ENCODE measurements around the gene C12orf76. TPM values are rescaled to one million over a fixed set of nuclear protein-coding genes. Genes with fewer than 3 reads are reported as not detected.

The C12orf76 gene
- total and polyA plus RNA-seq, 2 of the 4 experiments (the other 2 are of a cell fraction), result 5.0 to 7.1 TPM

GRCh38 chr12:110068654-110069053, 20.3 kb upstream of the C12orf76 start:
- Histone ChIP-seq H2BK20ac (ENCODE audit: low read depth, low read length) (no peak overlapping the region), H3K9me3 (ENCODE audit: control insufficient read depth, insufficient read depth, low read length) (no peaks in the 10 kb centered on the region), H3K4me3 (ENCODE audit: insufficient read depth, low read depth, low read length) (no peak overlapping the region), H3K14ac (replicated peaks; ENCODE audit: low read depth, low read length) (no peak overlapping the region), H4K91ac (ENCODE audit: insufficient read depth, low read depth, low read length) (no peak overlapping the region), H4K5ac (ENCODE audit: low read depth, low read length) (no peak overlapping the region), H3K4me1 (ENCODE audit: control insufficient read depth, insufficient read depth, low read length) (0 out of 2 replicates have a peak, but pooled peaks cover 2% of the 10 kb centered on the region), H3K56ac (ENCODE audit: extremely low read depth, insufficient read depth, low read length) (no peak overlapping the region), H4K20me1 (ENCODE audit: insufficient read depth, low read length) (no peaks in the 10 kb centered on the region), H3K9ac (ENCODE audit: low read depth, low read length) (no peak overlapping the region), H2BK5ac (ENCODE audit: low read depth, low read length, poor library complexity, severe bottlenecking) (no peak overlapping the region), H3K23ac (ENCODE audit: low read depth, low read length) (no peak overlapping the region), H3K9me1 (ENCODE audit: insufficient read depth, low read length) (peaks cover 5% of the 10 kb centered on the region; the same call in 1 of the 2 replicates), H3K18ac (ENCODE audit: low read depth, low read length) (no peak overlapping the region), H2AK5ac (ENCODE audit: low read depth, low read length) (no peak overlapping the region), H2AK9ac (replicated peaks; ENCODE audit: low read depth, low read length, poor library complexity) (no peak overlapping the region), H2BK15ac (ENCODE audit: low read depth, low read length) (no peak overlapping the region), H3K4me2 (ENCODE audit: low read depth, low read length) (no peak overlapping the region), H3K27me3 (ENCODE audit: control insufficient read depth, insufficient read depth, low read length) (no peaks in the 10 kb centered on the region), H3K36me3 (ENCODE audit: control insufficient read depth, insufficient read depth, low read length) (no peaks in the 10 kb centered on the region), H3K79me1 (ENCODE audit: low read depth in 1 of 2, low read length in 2 of 2) (no peaks in the 10 kb centered on the region), H3K27ac (ENCODE audit: insufficient read depth, low read length) (no peak overlapping the region), H2AFZ (replicated peaks; ENCODE audit: low read length, poor library complexity) (no peak overlapping the region), H3K4ac (ENCODE audit: low read depth, low read length) (no peak overlapping the region), H2BK120ac (ENCODE audit: low read depth, low read length) (no peak overlapping the region), H4K8ac (ENCODE audit: low read depth in 2 of 2, low read length in 2 of 2) (no peak overlapping the region)
- ATAC-seq (ENCODE audit: low read depth) (no peak), DNase-seq (no peak)
- POLR2A ChIA-PET (ENCODE audit: unreplicated experiment), result no interaction called here
- no peak for TF ChIP-seq RAD21 (IDR thresholded peaks at IDR 0.05; ENCODE audit: low read length)
- TF ChIP-seq POLR2A (IDR thresholded peaks at IDR 0.05; ENCODE audit: low read depth, low read length), result no peak
- TF ChIP-seq, protein P1, sequence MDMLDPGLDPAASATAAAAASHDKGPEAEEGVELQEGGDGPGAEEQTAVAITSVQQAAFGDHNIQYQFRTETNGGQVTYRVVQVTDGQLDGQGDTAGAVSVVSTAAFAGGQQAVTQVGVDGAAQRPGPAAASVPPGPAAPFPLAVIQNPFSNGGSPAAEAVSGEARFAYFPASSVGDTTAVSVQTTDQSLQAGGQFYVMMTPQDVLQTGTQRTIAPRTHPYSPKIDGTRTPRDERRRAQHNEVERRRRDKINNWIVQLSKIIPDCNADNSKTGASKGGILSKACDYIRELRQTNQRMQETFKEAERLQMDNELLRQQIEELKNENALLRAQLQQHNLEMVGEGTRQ (IDR thresholded peaks at IDR 0.05; ENCODE audit: low read depth, low read length), result no peak
- TF ChIP-seq, protein P2, sequence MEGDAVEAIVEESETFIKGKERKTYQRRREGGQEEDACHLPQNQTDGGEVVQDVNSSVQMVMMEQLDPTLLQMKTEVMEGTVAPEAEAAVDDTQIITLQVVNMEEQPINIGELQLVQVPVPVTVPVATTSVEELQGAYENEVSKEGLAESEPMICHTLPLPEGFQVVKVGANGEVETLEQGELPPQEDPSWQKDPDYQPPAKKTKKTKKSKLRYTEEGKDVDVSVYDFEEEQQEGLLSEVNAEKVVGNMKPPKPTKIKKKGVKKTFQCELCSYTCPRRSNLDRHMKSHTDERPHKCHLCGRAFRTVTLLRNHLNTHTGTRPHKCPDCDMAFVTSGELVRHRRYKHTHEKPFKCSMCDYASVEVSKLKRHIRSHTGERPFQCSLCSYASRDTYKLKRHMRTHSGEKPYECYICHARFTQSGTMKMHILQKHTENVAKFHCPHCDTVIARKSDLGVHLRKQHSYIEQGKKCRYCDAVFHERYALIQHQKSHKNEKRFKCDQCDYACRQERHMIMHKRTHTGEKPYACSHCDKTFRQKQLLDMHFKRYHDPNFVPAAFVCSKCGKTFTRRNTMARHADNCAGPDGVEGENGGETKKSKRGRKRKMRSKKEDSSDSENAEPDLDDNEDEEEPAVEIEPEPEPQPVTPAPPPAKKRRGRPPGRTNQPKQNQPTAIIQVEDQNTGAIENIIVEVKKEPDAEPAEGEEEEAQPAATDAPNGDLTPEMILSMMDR (conservative IDR thresholded peaks at IDR 0.05; ENCODE audit: low read depth, low read length), result no peak
- TF ChIP-seq ELK1 (IDR thresholded peaks at IDR 0.05; ENCODE audit: borderline replicate concordance, low read depth, low read length), result no peak
- TF ChIP-seq BHLHE40 (IDR thresholded peaks at IDR 0.05; ENCODE audit: low read depth, low read length), result no peak
- no peak for TF ChIP-seq RFX5 (IDR thresholded peaks at IDR 0.05; ENCODE audit: low read depth, low read length)
- no peak for TF ChIP-seq CHD1 (IDR thresholded peaks at IDR 0.05; ENCODE audit: low read depth, low read length)
- TF ChIP-seq RCOR1 (IDR thresholded peaks at IDR 0.05; ENCODE audit: insufficient replicate concordance, low read length), result no peak
- no peak for TF ChIP-seq SMC3 (IDR thresholded peaks at IDR 0.05; ENCODE audit: low read depth, low read length)
- TF ChIP-seq FOS (IDR thresholded peaks at IDR 0.05; ENCODE audit: low read depth, low read length), result no peak
- TF ChIP-seq MXI1 (IDR thresholded peaks at IDR 0.05; ENCODE audit: borderline replicate concordance, low read depth, low read length), result no peak
- TF ChIP-seq MAZ (IDR thresholded peaks at IDR 0.05; ENCODE audit: borderline replicate concordance, low read depth, low read length), result no peak
- no peak for TF ChIP-seq CEBPB (IDR thresholded peaks at IDR 0.05; ENCODE audit: low read depth, low read length)
- no peak for TF ChIP-seq NFE2L2 (IDR thresholded peaks at IDR 0.05; ENCODE audit: low read depth, low read length)
- no peak for TF ChIP-seq MAFK (IDR thresholded peaks at IDR 0.05; ENCODE audit: low read depth, low read length)
- no TSS peak for BruUV-seq (replicated peaks)
- in situ Hi-C loops (cut with MboI; ENCODE audit: low sequenced_read_pairs), result no loop called here
- intact Hi-C loops (cut with micrococcal nuclease), result no loop called here
- dilution Hi-C loops (cut with HindIII; ENCODE audit: low sequenced_read_pairs, unreplicated experiment), result no loop called here
- CTCF ChIA-PET, result no interaction called here
- WGBS, 2 experiments (ENCODE audit: extremely low coverage in 2 of 2, insufficient read length in 1 of 2), result no CpG with 5 or more reads among the region's 2 CpGs
